PFSK-1 (cell line): Measurements from ENCODE around the gene MICOS13.

ENCODE experiments used
- POLR2AphosphoS5 ChIP-seq: IDR thresholded peaks from 2 replicates; pipeline ENCODE4 v1.6.1; 2012; ENCODE audit warnings: low read depth, mild to moderate bottlenecking, control low read depth, low read length, moderate library complexity
- SIN3A ChIP-seq: IDR thresholded peaks from 2 replicates; pipeline ENCODE4 v1.6.1; 2012; ENCODE audit warnings: mild to moderate bottlenecking, low read length, moderate library complexity, borderline replicate concordance; ENCODE audit not compliant: insufficient read depth
- TAF1 ChIP-seq: IDR thresholded peaks from 2 replicates; pipeline ENCODE4 v1.6.1; 2012; ENCODE audit warnings: low read length, control low read depth, borderline replicate concordance; ENCODE audit not compliant: insufficient read depth

DNA sequence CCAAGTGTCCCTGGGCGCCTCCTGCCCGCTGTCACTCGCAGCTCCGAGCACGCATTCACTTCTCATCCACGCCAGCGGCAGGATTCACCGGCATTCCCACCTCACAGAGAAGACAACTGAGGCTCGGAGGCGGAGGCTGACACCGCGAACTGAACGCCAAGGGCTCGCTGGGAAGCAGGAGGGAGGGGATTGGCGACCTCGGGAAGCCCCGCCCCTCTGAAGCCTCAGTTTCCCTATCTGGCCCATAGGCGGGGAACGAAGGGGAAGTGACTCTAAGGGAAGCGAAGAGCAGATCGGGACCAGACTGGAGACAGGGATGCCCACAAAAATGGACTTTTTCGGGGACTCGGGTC is 256 bp downstream of the MICOS13 start:
- TF ChIP-seq POLR2AphosphoS5 = no peak
- no peak; the same call in 1 of the 2 replicates for TF ChIP-seq TAF1
- TF ChIP-seq SIN3A = no peak; the same call in 1 of the 2 replicates
